CD4-positive, alpha-beta T cell treated with Interferon gamma for 1 hour (primary cell): Measurements from ENCODE around the gene BAZ2B.
"Not testable (repeated sequence)": the region's sequence is repeated elsewhere in the genome, so short reads cannot be mapped to it uniquely, and the experiment has no call there.

ENCODE experiments used
- DNase-seq: peaks from one replicate; pipeline ENCODE4 v3.0.0-alpha.2; 2020

BAZ2B gene

GRCh38 chr2:159616286-159616701 lies at the start of gene BAZ2B:
TSS of gene BAZ2B (minus strand) at chr2:159616548. CDS start at chr2:159478719, 137,829 bp downstream.
- no peak for DNase-seq

GRCh38 chr2:159661286-159661685 lies 44.9 kb upstream of the BAZ2B start:
- DNase-seq = no peak

GRCh38 chr2:159658881-159659873 lies 42.8 kb upstream of the BAZ2B start:
- DNase-seq = no peak

GRCh38 chr2:159653962-159654361 lies 37.6 kb upstream of the BAZ2B start:
- no peak for DNase-seq

GRCh38 chr2:159651884-159652283 lies 35.5 kb upstream of the BAZ2B start:
- DNase-seq = no peak

- DNase-seq = no peak
These were observed 34.2 kb upstream of the BAZ2B start for GRCh38 chr2:159650574-159650973.

- no peak for DNase-seq
These were observed 32.3 kb upstream of the BAZ2B start for GRCh38 chr2:159648643-159649042.

GRCh38 chr2:159647667-159648066 lies 31.3 kb upstream of the BAZ2B start:
- DNase-seq = no peak

- no peak for DNase-seq
These were observed 23.8 kb upstream of the BAZ2B start for GRCh38 chr2:159640176-159640575.

- no peak for DNase-seq
These were observed 23.4 kb upstream of the BAZ2B start for GRCh38 chr2:159639712-159640111.

- DNase-seq = no peak
These were observed 22.7 kb upstream of the BAZ2B start for GRCh38 chr2:159639071-159639470.

- no peak for DNase-seq
These were observed 21.7 kb upstream of the BAZ2B start for GRCh38 chr2:159637988-159638501.

GRCh38 chr2:159637240-159637639 lies 20.9 kb upstream of the BAZ2B start:
- no peak for DNase-seq

GRCh38 chr2:159635006-159635789 lies 18.9 kb upstream of the BAZ2B start:
- DNase-seq = no peak

GRCh38 chr2:159633219-159633618 lies 16.9 kb upstream of the BAZ2B start:
- DNase-seq = no peak

- DNase-seq = not testable (repeated sequence)
These were observed 9.3 kb upstream of the BAZ2B start for GRCh38 chr2:159625628-159626027.

GRCh38 chr2:159623436-159623835 lies 7.1 kb upstream of the BAZ2B start:
- no peak for DNase-seq

- no peak for DNase-seq
These were observed 6.6 kb upstream of the BAZ2B start for GRCh38 chr2:159622966-159623365.

GRCh38 chr2:159620796-159621195 lies 4.4 kb upstream of the BAZ2B start:
- no peak for DNase-seq

GRCh38 chr2:159617646-159618045 lies 1.3 kb upstream of the BAZ2B start:
- DNase-seq = no peak

- DNase-seq = no peak
These were observed 752 bp upstream of the BAZ2B start for GRCh38 chr2:159617100-159617499.

- DNase-seq = peak; percentile 62
These were observed 722 bp downstream of the BAZ2B start for GRCh38 chr2:159615367-159616285.
